Esophagus squamous epithelium (tissue), 5 donors: ENCODE data around the gene CHCHD3. TPM values are rescaled to one million over a fixed set of nuclear protein-coding genes. Genes with fewer than 3 reads are reported as not detected.

ENCODE experiments used
- DNase-seq: peaks from one replicate; lab custom pipeline; 2025; lab: John Stamatoyannopoulos, UW
- H3K27ac ChIP-seq, 4 donors: fragments of 200-600 bp; sonication (generic); one replicate each; pipeline ENCODE4 v1.5.1; 2016 to 2019; ENCODE audit warnings: mild to moderate bottlenecking in 1 of 4
- H3K27me3 ChIP-seq, 4 donors: fragments of 200-600 bp; sonication (generic); 1 replicate in 3 of 4; 2 replicates in 1 of 4; pipeline versions ENCODE4 v1.5.1 to v1.6.0; 2017 to 2021; ENCODE audit warnings: antibody characterized with exemption in 1 of 4
- H3K36me3 ChIP-seq, 3 donors: fragments of 200-600 bp; sonication (generic); one replicate each; pipeline ENCODE4 v1.5.1; 2016 to 2019
- H3K4me1 ChIP-seq, 3 donors: fragments of 200-600 bp; sonication (generic); one replicate each; pipeline ENCODE4 v1.5.1; 2017 to 2019
- H3K4me3 ChIP-seq, 4 donors: fragments of 200-600 bp; sonication (generic); 1 replicate in 3 of 4; 2 replicates in 1 of 4; pipeline ENCODE4 v1.5.1; 2016 to 2019; ENCODE audit warnings: mild to moderate bottlenecking in 2 of 4, moderate library complexity in 1 of 4
- H3K9me3 ChIP-seq, 3 donors: fragments of 200-600 bp; sonication (generic); one replicate each; pipeline ENCODE4 v1.5.1; 2016 to 2019
- CTCF ChIP-seq, 6 experiments: fragments of 450-650 bp in 4 of 6; fragments of 200-600 bp in 2 of 6; sonication (generic) in 2 of 6; IDR thresholded peaks; one replicate each; pipeline ENCODE4 v1.5.1; 2016 to 2019; ENCODE audit warnings: antibody characterized with exemption in 6 of 6, mild to moderate bottlenecking in 4 of 6, moderate library complexity in 4 of 6
- POLR2A ChIP-seq, 4 donors: fragments of 450-650 bp; IDR thresholded peaks; one replicate each; pipeline ENCODE4 v1.6.1; 2017; ENCODE audit warnings: antibody characterized with exemption in 4 of 4, mild to moderate bottlenecking in 4 of 4, moderate library complexity in 3 of 4
- WGBS, 2 donors: methylation state at CpG; one replicate each; pipeline ENCODE4 v1.1.5; 2018; 5-methylcytosine and 5-hydroxymethylcytosine counted together
- intact Hi-C: fragments of 100-400 bp; cut with DNase I; formaldehyde crosslinking; loops from one replicate; pipeline ENCODE4 v1.15.0; 2022
- total RNA-seq, 4 donors: library from RNA; depleted of rRNA; stranded (reverse); fragments of >200 nt; gene quantifications; one replicate each; pipeline ENCODE4 v1.1.0, GENCODE V29; 2016
- donor health status: DM: yes; HTN: yes; CAD: no.

The CHCHD3 gene
- total RNA-seq, 4 donors from 2014 or later, result 36.8 to 55.0 (median 40.9) TPM

- Histone ChIP-seq H3K4me1 (peaks cover 0 to 3% (median 0%) of the 10 kb centered on the region in 3 donors), H3K27ac (no peak overlapping the region), H3K27me3 (no peaks in the 10 kb centered on the region), H3K36me3 (peaks cover 0 to 23% (median 0%) of the 10 kb centered on the region in 3 donors), H3K4me3 (no peak overlapping the region), H3K9me3 (no peaks in the 10 kb centered on the region)
- intact Hi-C loops, result no loop called here
- TF ChIP-seq POLR2A (IDR thresholded peaks at IDR 0.05) (no peak), CTCF (IDR thresholded peaks at IDR 0.05) (no peak)
- DNase-seq, result no peak
These were observed 282.8 kb downstream of the CHCHD3 start for GRCh38 chr7:132799081-132799413.

GRCh38 chr7:132797152-132797551 is 284.7 kb downstream of the CHCHD3 start:
- Histone ChIP-seq H3K27ac (no peak overlapping the region), H3K27me3 (no peaks in the 10 kb centered on the region), H3K4me1 (peaks cover 0 to 3% (median 0%) of the 10 kb centered on the region in 3 donors), H3K4me3 (no peak overlapping the region), H3K9me3 (no peaks in the 10 kb centered on the region), H3K36me3 (peaks cover 0 to 40% (median 0%) of the 10 kb centered on the region in 3 donors)
- intact Hi-C loops, result no loop called here
- WGBS, 2 donors, result 97 to 100% methylated on average over 3 of the region's 3 CpGs
- DNase-seq, result no peak
- TF ChIP-seq CTCF (IDR thresholded peaks at IDR 0.05) (no peak), POLR2A (IDR thresholded peaks at IDR 0.05) (no peak)

GRCh38 chr7:132793474-132793873 is 288.4 kb downstream of the CHCHD3 start:
- peaks cover 0 to 72% (median 0%) of the 10 kb centered on the region in 3 donors for H3K36me3 ChIP-seq
- no peak overlapping the region for H3K4me3 ChIP-seq
- TF ChIP-seq POLR2A (IDR thresholded peaks at IDR 0.05) (no peak), CTCF (IDR thresholded peaks at IDR 0.05) (no peak)
- DNase-seq, result no peak
- no peaks in the 10 kb centered on the region for H3K9me3 ChIP-seq
- intact Hi-C loops, result no loop called here
- WGBS, 2 donors, result 79 to 93% methylated on average over 3 of the region's 3 CpGs
- H3K27me3 ChIP-seq, result no peaks in the 10 kb centered on the region
- no peak overlapping the region for H3K27ac ChIP-seq
- no peaks in the 10 kb centered on the region for H3K4me1 ChIP-seq

GRCh38 chr7:132791036-132791435 is 290.9 kb downstream of the CHCHD3 start:
- no peak for DNase-seq
- Histone ChIP-seq H3K27me3 (no peaks in the 10 kb centered on the region), H3K36me3 (peaks cover 0 to 76% (median 0%) of the 10 kb centered on the region in 3 donors), H3K4me3 (no peak overlapping the region), H3K4me1 (no peaks in the 10 kb centered on the region), H3K9me3 (no peaks in the 10 kb centered on the region), H3K27ac (no peak overlapping the region)
- WGBS, 2 donors, result 91 to 100% methylated on average over 1 of the region's 1 CpG
- TF ChIP-seq CTCF (IDR thresholded peaks at IDR 0.05) (no peak), POLR2A (IDR thresholded peaks at IDR 0.05) (no peak)
- intact Hi-C loops, result no loop called here

GRCh38 chr7:132790104-132790503 is 291.8 kb downstream of the CHCHD3 start:
- Histone ChIP-seq H3K4me3 (no peak overlapping the region), H3K27ac (no peak overlapping the region), H3K9me3 (no peaks in the 10 kb centered on the region), H3K4me1 (no peaks in the 10 kb centered on the region), H3K36me3 (peaks cover 0 to 77% (median 0%) of the 10 kb centered on the region in 3 donors), H3K27me3 (no peaks in the 10 kb centered on the region)
- WGBS, 2 donors, result 81 to 96% methylated on average over 2 of the region's 2 CpGs
- DNase-seq, result no peak
- TF ChIP-seq CTCF (IDR thresholded peaks at IDR 0.05), result no peak
- no peak for TF ChIP-seq POLR2A (IDR thresholded peaks at IDR 0.05)
- intact Hi-C loops, result no loop called here
